Measurements from ENCODE around the gene HBP1.
"Not testable (repeated sequence)": the region's sequence is repeated elsewhere in the genome, so short reads cannot be mapped to it uniquely, and the experiment has no call there.

HBP1 gene

DNA sequence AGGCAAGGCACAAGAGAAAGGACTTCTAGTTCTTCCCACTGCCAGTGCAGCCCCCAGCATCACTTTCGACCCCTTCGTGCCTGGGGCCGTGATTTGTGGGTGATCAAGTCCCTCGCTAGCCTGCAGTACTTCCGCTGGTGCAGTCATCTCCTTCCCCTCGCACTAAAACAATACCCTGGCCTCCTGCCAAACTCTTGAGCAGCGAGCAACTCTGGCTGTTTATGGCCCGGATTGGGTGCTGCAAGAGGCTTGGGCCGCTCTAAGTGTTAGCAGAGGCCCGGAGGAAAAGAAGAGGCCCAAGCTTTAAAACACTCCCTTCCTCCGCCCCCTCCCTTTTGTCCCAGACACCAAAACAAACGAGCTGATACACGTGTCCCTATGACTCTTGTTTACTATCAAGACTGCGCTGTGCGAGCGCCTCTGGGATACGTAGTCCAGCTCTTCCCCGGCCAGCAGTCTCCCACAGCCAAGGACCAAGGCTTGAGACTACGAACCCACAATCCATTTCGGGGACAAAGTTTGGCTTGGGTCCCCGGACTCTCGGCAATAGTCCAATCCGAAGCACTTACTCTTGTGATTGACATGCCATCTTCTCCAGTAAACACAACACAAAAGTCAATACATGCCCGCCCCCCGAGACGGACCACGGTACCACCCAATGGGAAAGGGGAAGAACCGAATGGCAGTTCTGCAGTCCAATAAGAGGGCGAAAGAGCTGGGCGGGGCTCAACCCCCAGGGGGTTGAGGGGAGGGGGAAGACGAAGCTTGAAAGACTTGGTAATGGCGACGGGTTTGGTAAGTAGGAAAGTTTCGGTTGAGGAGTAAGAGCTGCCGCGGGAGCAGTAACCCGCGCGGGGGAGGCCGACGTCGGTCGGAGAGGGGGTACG lies at the start of gene HBP1:
Gene HBP1, plus strand, starts transcription at position 771 of the 887 bp plus-strand sequence. CDS start 10,891 bp downstream, outside the sequence.
- DNase-seq (ENCODE audit: low read depth in 2 of 3, low spot score in 2 of 3) = peak; percentile 66 to 92 (median 88)

DNA sequence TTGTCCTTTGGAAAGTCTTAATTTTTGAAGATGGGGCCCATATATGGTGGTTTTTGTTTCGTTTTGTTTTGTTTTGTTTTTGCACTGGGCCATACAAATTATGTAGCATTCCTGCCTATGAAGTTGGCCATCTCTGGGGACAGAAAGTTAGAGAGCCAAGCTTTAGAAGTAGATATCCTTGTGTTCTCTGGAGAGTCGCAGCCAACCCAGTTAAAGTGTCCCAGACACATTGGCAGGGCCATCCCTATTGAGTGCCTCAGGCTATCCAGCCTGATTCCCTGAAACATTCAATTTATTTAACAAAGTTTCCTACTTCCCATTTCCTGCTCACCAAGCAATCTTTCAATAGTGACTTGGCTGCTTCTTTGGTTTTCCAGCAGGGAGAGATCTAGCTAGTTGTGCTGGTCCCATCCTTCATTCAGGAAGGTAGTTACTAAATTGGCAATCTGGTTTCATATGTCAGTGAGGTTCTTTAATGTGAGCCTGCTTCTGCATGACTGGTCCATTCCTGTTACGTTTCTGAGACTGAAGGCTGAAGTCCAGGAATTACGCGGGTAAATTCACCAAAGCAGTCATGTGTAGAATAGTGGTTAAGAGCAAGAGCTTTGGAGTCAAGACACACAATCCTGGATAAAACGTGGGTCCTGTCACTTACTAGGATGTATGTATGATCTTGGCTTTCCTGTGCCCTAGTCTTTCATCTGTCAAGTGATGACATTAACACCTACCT lies 49.3 kb upstream of the HBP1 start:
- no peak for DNase-seq (ENCODE audit: low read depth in 2 of 3, low spot score in 2 of 3)

- DNase-seq (ENCODE audit: low read depth in 2 of 3, low spot score in 2 of 3) = no peak
These were observed 46.3 kb upstream of the HBP1 start for GRCh38 chr7:107122486-107122911.

DNA sequence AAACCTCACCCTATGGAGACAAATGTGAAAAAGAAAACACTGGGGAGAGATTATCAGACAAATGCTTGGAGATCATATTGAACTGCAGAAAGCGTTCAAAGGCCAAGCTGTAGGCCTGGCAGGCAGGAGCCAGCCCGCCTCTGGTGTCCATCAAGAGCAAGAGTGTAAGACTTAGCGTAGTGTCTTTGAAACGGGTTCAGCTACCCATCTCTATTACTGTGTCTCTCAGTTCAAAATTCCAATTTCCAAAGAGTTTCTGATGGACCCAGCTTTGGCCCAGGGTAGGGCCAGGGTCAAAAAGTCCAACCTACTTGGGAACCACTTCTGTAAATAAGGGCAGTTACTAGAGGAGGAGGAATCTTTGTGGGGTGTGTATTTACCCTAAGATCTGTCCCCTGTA lies 45.4 kb upstream of the HBP1 start:
- no peak for DNase-seq (ENCODE audit: low read depth in 2 of 3, low spot score in 2 of 3)

GRCh38 chr7:107125475-107125874 lies 43.3 kb upstream of the HBP1 start:
- no peak for DNase-seq (ENCODE audit: low read depth in 2 of 3, low spot score in 2 of 3)

DNA sequence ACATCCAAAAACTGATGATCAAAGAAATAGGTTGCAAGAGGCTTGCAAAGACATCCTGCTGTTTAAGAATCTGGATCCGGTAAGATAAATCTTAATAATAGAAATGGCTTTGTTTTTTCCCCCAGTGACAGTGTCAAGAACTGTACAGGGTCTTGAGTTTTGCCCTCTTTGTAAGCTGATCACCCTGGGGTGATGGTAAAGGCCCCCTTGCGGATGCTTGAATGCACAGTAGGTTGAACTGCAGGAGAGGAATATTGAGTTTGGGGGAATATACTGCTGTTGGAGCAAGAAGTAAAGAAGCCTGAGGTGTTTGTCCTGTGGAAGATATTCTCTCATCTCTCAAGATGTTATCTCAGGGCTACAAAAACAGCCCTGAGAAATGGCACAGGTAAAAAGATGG lies 40.6 kb upstream of the HBP1 start:
- DNase-seq (ENCODE audit: low read depth in 2 of 3, low spot score in 2 of 3) = no peak

- no peak for DNase-seq (ENCODE audit: low read depth in 2 of 3, low spot score in 2 of 3)
These were observed 40.1 kb upstream of the HBP1 start for GRCh38 chr7:107128748-107129147.

DNA sequence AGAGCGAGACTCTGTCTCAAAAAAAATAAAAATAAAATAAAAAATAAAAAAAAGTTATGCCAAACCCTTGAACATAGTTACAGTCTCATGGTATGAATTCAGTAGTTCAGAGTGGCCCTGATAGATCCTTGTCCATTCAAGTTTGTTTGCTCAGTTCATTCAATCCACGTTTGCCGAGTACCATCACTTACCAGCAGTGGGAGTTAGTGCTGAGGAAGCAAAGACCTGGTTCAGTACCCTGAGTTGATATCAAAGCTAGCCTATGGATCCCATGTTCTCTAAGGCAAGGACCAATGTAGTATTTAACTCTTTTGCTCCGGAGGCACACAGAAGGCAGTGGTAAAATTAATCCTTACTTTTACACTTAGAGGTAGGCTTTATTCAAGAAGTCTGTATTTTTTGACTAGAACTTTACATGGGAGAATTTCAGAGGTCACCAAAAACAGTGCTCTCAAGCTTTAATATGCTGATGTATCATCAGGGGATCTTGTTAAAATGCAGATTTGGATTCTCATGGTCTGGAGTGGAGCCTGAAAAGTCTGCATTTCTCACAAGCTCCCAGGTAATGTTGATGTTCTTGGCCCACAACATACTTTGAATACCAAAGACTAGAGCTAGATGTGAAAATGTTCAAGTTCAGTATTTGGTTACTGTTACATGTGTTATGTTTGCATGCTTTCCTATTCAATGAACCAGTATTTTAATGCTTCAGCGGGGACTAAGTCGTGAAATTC lies 38.1 kb upstream of the HBP1 start:
- DNase-seq (ENCODE audit: low read depth in 2 of 3, low spot score in 2 of 3) = no peak

DNA sequence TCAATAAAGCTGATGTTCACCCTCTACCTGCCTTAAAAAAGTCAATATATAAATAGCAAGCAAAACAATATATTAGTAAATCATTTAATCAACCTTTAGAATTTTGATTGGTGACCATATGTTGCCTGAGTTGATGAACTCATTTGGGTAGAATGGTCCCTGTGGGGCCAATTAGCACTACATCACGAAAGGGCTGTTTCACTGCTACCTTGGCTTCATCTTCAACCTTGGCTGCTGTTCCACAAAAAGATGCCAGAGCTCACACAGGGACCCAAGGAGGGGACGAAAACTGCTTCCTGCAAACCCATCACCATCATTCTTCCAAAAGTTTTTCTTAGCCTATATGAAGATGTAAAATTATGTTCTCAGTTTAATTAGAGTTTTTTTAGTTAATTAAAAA lies 35.4 kb upstream of the HBP1 start:
- DNase-seq (ENCODE audit: low read depth in 2 of 3, low spot score in 2 of 3) = no peak

DNA sequence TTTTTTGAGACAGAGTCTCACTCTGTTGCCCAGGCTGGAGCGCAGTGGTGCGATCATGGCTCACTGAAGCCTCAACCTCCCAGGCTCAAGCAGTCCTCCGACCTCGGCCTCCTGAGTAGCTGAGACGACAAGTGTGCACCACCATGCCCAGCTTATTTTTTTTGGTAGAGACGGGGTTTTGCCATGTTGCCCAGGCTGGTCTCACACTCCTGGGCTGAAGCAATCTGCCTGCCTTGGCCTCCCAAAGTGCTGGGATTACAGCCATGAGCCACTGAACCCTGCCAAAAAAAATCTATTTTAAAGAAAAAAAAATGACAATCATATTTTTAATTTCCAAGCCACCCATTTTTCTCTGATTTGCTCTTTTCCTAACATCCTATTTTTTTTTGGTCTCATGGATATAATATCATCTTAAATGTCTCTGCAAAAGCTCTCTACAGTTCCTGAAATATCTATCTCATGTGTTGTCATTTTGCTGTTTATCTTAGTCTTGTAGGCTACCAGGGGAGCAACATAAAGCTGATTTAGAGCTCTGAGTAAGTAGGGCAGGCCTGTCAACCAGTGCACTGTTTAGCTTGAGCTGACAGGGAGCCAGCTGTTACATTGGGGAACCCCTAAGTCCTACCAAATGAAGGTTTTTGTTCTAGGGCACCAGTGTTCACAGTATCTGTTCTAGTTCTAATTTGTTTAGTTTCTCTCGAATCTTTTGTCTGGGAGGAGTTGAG lies 29.9 kb upstream of the HBP1 start:
- DNase-seq (ENCODE audit: low read depth in 2 of 3, low spot score in 2 of 3) = no peak

DNA sequence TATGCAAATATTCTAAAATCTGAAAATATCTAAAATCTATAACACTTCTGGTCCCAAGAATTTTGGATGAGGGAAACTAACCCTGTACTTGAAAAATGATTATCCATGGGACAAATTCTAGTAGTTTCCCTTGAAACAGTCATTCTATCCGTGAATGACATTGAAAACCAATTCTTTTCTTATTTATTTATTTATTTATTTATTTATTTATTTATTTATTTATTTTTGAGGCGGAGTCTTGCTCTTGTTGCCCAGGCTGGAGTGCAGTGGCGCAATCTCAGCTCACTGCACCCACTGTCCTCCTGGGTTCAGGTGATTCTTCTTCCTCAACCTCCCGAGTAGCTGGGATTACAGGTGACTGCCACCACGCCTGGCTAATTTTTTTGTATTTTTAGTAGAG lies 24.9 kb upstream of the HBP1 start:
- not testable (repeated sequence) for DNase-seq (ENCODE audit: low read depth in 2 of 3, low spot score in 2 of 3)

DNA sequence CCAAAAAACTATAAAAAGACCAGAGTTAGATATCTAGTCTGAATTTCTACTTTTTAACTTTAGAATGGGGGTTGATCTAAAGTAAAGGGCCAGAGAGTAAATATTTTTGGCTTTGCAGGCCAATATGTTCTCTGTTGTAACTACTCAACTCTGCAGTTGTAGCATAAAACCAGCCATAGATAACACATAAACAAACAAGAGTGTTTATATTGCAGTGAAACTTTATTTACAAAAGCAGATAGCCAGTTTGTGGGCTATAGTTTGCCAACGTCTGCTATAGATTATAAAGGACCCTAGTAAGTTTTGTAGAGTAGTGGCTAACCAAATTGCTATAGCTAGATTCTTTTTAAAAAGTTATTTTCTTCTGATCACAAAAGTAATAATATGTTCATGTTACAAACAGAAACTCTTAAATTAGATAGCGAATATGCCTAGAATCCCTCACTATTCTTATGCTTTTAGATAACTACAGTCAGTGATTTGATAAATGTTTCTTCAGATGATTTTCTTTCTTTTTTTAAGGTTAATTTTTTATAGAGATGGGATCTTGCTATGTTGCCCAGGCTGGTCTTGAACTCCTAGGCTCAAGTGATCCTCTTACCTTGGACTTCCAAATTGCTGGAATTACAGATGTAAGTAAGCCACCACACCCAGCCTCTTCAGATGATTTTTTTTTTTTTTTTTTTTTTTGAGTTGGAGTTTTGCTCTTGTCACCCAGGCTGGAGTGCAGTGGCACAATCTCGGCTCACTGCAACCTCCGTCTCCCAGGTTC lies 23.6 kb upstream of the HBP1 start:
- no peak for DNase-seq (ENCODE audit: low read depth in 2 of 3, low spot score in 2 of 3)

DNA sequence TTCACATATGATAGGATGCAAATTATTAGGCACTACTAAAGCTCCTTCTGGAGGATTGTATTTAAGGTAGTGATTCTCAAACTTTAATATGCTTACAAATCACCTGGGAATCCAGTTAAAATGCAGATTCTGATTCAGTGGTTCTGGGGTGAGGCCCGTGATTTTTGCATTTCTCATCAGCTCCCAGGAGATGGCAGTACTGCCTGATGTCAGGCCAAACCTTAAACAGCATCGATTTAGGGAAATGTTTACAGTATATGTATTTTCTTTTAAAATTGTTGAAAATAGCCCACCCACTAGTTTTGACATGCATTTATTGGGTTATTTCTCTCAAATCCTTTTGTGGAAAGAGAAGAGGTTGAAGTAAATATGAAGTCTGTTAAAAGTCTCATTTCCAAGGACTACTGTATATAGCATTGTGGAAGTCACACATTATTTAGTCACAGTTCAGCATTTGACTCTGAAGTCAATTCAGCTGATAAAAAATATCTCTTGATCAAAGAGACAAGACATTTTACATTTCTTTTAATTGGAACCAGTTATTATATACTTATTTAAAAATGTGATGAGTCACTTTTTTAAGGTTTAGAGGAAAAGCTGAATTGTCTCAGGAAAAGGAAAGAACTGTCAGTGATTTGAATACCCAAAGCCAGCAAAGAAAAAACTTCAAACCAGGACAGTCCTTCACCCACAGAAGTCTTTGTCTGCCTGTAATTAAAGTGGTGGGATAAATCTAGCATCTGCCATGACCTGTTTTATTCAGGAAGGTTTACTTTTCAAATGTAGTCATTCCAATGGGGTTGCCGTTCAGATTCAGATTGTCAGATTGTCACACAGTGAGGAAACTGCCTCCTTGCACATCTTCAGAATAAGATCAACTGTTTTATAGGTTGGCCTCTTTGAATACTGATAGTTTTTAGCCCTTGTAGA lies 21.1 kb upstream of the HBP1 start:
- DNase-seq (ENCODE audit: low read depth in 2 of 3, low spot score in 2 of 3) = no peak

DNA sequence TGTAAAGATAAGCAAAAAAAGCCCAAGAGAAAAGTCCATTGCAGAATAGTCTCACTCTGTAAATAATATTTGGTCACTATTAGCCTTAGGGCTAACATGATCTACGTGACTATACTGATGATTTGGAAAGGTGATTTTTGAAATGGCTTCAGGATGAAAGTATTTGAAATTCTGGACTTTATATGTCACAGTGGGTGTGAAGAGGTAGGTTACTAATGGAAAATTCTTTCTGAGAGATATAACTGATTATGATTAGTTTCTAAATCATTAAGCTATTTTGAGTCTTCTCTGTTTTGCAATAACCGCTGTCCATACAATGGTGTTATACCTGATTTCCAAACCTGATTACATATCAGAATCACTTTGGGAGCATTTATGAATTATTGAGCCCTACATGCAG lies 20.1 kb upstream of the HBP1 start:
- no peak for DNase-seq (ENCODE audit: low read depth in 2 of 3, low spot score in 2 of 3)

DNA sequence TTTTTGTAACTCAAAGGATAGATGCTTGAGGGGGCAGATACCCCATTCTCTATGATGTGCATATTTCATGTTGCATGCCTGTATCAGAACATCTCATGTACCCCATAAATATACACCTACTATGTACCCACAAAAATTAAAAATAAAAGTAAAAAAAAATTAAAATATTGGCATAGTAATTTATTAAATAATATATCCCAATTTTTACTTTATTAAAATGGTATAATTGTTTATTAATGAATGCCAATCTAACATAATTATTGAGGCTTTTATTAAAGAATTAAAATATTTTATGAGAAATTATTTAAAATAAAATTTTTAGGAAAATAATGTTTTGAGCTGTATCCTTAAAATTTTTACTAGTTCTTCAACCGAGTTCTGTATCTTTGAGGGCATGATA lies 18.9 kb upstream of the HBP1 start:
- DNase-seq (ENCODE audit: low read depth in 2 of 3, low spot score in 2 of 3) = no peak

DNA sequence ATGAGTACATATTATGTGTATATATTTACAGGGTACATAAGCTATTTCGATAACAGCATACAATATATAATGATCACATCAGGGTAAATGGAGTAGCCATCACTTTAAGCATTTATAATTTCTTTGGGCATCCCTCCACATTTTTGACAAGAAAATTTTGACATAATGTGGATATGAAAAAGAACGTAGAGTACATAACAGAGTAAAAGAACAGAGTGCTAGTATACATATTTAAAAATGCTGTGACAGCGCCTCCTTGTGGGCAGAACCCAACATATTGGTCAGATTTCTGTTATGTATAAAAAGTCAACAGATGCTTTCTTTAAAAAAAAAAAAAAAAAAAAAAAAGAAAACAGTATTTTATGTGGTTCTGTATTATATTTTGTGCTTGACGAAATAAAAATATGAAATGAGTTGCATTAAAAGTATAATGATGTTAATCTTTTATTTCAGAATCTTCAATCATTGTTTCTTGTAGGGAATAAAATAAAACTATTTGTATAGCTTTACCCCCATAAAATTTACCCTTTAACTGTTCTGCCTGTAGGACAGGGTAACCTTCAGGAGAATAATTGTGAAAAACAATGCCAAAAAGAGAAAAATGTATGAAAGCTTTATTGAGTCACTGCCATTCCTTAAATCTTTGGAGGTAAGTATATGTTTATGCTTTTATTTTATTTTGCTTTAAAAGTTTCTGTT lies 18.3 kb upstream of the HBP1 start:
- DNase-seq (ENCODE audit: low read depth in 2 of 3, low spot score in 2 of 3) = peak in 2 of 3 experiments; percentile 12 to 52

DNA sequence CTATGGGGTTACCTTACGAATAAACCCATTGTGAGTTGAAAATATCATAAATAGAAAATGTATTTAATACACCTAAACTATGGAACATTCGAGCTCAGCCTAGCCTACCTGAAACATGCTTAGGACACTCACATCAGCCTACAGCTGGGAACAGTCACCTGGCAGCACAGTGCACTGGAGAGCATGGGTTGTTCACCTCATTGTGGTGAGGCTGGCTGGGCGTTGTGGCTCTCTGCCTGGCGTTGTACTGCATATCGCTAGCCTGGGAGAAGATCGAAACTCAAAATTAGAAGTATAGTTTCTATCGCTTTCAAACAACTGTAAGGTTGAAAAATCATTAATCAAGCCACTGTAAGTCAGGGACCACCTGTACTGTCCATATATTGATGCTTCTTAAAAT lies 17.3 kb upstream of the HBP1 start:
- DNase-seq (ENCODE audit: low read depth in 2 of 3, low spot score in 2 of 3) = no peak

DNA sequence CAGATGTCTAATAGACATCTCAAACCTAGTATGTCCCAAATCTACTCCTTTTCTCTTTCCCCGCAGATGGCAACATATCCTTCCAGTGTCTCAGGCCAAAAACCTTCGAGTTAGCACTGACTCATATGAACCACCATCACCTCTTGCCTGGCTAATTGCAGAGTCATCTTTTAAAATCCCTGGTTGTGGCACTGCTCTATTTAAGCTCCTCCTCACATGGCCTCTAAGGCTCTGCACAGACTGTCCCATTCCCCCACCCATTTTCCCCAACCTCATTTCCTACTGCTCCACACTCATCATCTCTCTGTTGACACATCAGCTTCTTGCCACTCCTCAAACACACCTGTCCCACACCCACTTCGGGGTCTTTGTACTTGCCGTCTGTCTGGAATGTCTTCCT lies 16.8 kb upstream of the HBP1 start:
- DNase-seq (ENCODE audit: low read depth in 2 of 3, low spot score in 2 of 3) = no peak

DNA sequence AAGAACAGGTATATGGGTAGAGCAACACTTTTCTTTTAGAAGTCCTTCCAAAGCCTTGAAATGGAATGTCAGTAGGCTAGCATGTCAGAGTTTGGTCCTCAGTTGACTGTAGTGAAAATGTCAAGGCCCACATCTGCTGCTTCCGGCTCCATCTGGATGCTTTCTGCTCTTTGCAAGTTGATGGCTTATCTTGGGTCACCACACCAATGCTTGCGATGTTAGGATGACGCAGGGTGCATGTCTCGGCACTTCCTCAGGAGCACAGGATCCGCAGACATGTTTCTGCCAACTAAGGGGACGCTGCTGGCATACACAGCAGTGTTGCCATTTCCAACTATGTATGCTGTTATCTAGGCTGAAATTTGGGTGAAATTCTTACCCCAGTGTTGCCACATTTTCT lies 14.0 kb upstream of the HBP1 start:
- DNase-seq (ENCODE audit: low read depth in 2 of 3, low spot score in 2 of 3) = no peak
